Neutrophil (primary cell): ENCODE results near the gene EEFSEC.

ENCODE experiments used
- H3K27ac ChIP-seq: fragments of 200-600 bp; sonication (generic); 2 replicates; pipeline ENCODE4 v1.5.1; 2016; ENCODE audit warnings: mild to moderate bottlenecking, moderate library complexity
- H3K27me3 ChIP-seq: fragments of 200-600 bp; sonication (generic); 2 replicates; pipeline ENCODE4 v1.6.0; 2016; ENCODE audit warnings: mild to moderate bottlenecking
- H3K36me3 ChIP-seq: fragments of 200-600 bp; sonication (generic); 2 replicates; pipeline ENCODE4 v1.5.1; 2017
- H3K4me1 ChIP-seq, 2 experiments: fragments of 200-600 bp in 1 of 2; sonication (generic) in 1 of 2; 1 replicate in 1 of 2; 2 replicates in 1 of 2; pipeline versions ENCODE4 v1.5.1 to v1.6.1; 2013 to 2016; ENCODE audit warnings: low read depth in 1 of 2, low read length in 1 of 2, mild to moderate bottlenecking in 1 of 2, moderate library complexity in 1 of 2; ENCODE audit not compliant: control insufficient read depth in 1 of 2, insufficient read depth in 1 of 2
- H3K4me3 ChIP-seq, 2 experiments: fragments of 200-600 bp in 1 of 2; sonication (generic) in 1 of 2; 1 replicate in 1 of 2; 2 replicates in 1 of 2; pipeline ENCODE4 v1.5.1; 2013 to 2016; ENCODE audit warnings: low read depth in 1 of 2, low read length in 1 of 2, mild to moderate bottlenecking in 1 of 2, moderate library complexity in 1 of 2
- H3K9me3 ChIP-seq: fragments of 200-600 bp; sonication (generic); 2 replicates; pipeline ENCODE4 v1.5.1; 2016
- CTCF ChIP-seq: fragments of 200-600 bp; sonication (generic); IDR thresholded peaks from 2 replicates; pipeline ENCODE4 v1.5.1; 2016; ENCODE audit warnings: antibody characterized with exemption

The EEFSEC gene

GRCh38 chr3:128281056-128281455 lies 127.8 kb downstream of the EEFSEC start:
- Histone ChIP-seq H3K27ac (no peak overlapping the region), H3K36me3 (no peaks in the 10 kb centered on the region), H3K9me3 (no peaks in the 10 kb centered on the region), H3K4me3 (no peak overlapping the region), H3K27me3 (no peaks in the 10 kb centered on the region), H3K4me1 (no peaks in the 10 kb centered on the region)
- no peak for TF ChIP-seq CTCF

- H3K4me3 ChIP-seq = no peak overlapping the region
- H3K9me3 ChIP-seq = no peaks in the 10 kb centered on the region
- H3K4me1 ChIP-seq = no peaks in the 10 kb centered on the region
- no peak for TF ChIP-seq CTCF
- H3K36me3 ChIP-seq = no peaks in the 10 kb centered on the region
- H3K27ac ChIP-seq = no peak overlapping the region
- H3K27me3 ChIP-seq = no peaks in the 10 kb centered on the region
Observed at GRCh38 chr3:128281461-128282367, 128.4 kb downstream of the EEFSEC start.

- no peaks in the 10 kb centered on the region for H3K4me1 ChIP-seq
- H3K4me3 ChIP-seq = no peak overlapping the region
- no peaks in the 10 kb centered on the region for H3K9me3 ChIP-seq
- no peaks in the 10 kb centered on the region for H3K36me3 ChIP-seq
- H3K27ac ChIP-seq = no peak overlapping the region
- TF ChIP-seq CTCF = no peak
- no peaks in the 10 kb centered on the region for H3K27me3 ChIP-seq
Observed at GRCh38 chr3:128282380-128283196, 129.3 kb downstream of the EEFSEC start.

GRCh38 chr3:128283421-128283820 lies 130.1 kb downstream of the EEFSEC start:
- Histone ChIP-seq H3K36me3 (no peaks in the 10 kb centered on the region), H3K27me3 (no peaks in the 10 kb centered on the region), H3K4me1 (no peaks in the 10 kb centered on the region), H3K9me3 (no peaks in the 10 kb centered on the region), H3K27ac (no peak overlapping the region), H3K4me3 (no peak overlapping the region)
- TF ChIP-seq CTCF = no peak

GRCh38 chr3:128285042-128285966 lies 132.0 kb downstream of the EEFSEC start:
- Histone ChIP-seq H3K4me1 (no peaks in the 10 kb centered on the region), H3K27me3 (no peaks in the 10 kb centered on the region), H3K4me3 (no peak overlapping the region), H3K9me3 (no peaks in the 10 kb centered on the region), H3K27ac (no peak overlapping the region), H3K36me3 (no peaks in the 10 kb centered on the region)
- no peak for TF ChIP-seq CTCF
